Measurements from ENCODE around the gene GTF2F2.

GRCh38 chr13:45196096-45196495 is 75.8 kb downstream of the GTF2F2 start:
- TF ChIP-seq, protein P1, sequence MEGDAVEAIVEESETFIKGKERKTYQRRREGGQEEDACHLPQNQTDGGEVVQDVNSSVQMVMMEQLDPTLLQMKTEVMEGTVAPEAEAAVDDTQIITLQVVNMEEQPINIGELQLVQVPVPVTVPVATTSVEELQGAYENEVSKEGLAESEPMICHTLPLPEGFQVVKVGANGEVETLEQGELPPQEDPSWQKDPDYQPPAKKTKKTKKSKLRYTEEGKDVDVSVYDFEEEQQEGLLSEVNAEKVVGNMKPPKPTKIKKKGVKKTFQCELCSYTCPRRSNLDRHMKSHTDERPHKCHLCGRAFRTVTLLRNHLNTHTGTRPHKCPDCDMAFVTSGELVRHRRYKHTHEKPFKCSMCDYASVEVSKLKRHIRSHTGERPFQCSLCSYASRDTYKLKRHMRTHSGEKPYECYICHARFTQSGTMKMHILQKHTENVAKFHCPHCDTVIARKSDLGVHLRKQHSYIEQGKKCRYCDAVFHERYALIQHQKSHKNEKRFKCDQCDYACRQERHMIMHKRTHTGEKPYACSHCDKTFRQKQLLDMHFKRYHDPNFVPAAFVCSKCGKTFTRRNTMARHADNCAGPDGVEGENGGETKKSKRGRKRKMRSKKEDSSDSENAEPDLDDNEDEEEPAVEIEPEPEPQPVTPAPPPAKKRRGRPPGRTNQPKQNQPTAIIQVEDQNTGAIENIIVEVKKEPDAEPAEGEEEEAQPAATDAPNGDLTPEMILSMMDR (IDR thresholded peaks at IDR 0.05): no peak
- TF ChIP-seq POLR2A (IDR thresholded peaks at IDR 0.05): no peak

Measured in ovary (tissue), 3 donors.